HG03457 (cell line): ENCODE data around the gene EPG5.
"Not testable (repeated sequence)": the region's sequence is repeated elsewhere in the genome, so short reads cannot be mapped to it uniquely, and the experiment has no call there.

Experiments
- ATAC-seq: cut with Tn5 transposase; IDR thresholded peaks from one replicate; pipeline ENCODE4 v1.9.1; 2021; ENCODE audit warnings: moderate number of reproducible peaks; ENCODE audit not compliant: unreplicated experiment

EPG5 gene

GRCh38 chr18:45870419-45870818 is 96.7 kb downstream of the EPG5 start:
- no peak for ATAC-seq

- ATAC-seq = no peak
Observed at GRCh38 chr18:45865466-45865865, 101.7 kb downstream of the EPG5 start.

- no peak for ATAC-seq
Observed at GRCh38 chr18:45864081-45864480, 103.0 kb downstream of the EPG5 start.

GRCh38 chr18:45863469-45863868 is 103.7 kb downstream of the EPG5 start:
- ATAC-seq = no peak

- no peak for ATAC-seq
Observed at GRCh38 chr18:45861926-45862325, 105.2 kb downstream of the EPG5 start.

- ATAC-seq = no peak
Observed at GRCh38 chr18:45860971-45861370, 106.2 kb downstream of the EPG5 start.

- ATAC-seq = no peak
Observed at GRCh38 chr18:45860492-45860891, 106.6 kb downstream of the EPG5 start.

GRCh38 chr18:45859334-45859733 is 107.8 kb downstream of the EPG5 start:
- ATAC-seq = no peak

GRCh38 chr18:45856531-45856930 is 110.6 kb downstream of the EPG5 start:
- ATAC-seq = no peak

- ATAC-seq = no peak
Observed at GRCh38 chr18:45854036-45854586, 113.0 kb downstream of the EPG5 start.

- ATAC-seq = no peak
Observed at GRCh38 chr18:45852631-45853030, 114.5 kb downstream of the EPG5 start.

- ATAC-seq = no peak
Observed at GRCh38 chr18:45851161-45851925, 115.8 kb downstream of the EPG5 start.

GRCh38 chr18:45850021-45850420 is 117.1 kb downstream of the EPG5 start:
- ATAC-seq = no peak

GRCh38 chr18:45849529-45849928 is 117.6 kb downstream of the EPG5 start:
- ATAC-seq = no peak

GRCh38 chr18:45848643-45849042 is 118.5 kb downstream of the EPG5 start:
- not testable (repeated sequence) for ATAC-seq

GRCh38 chr18:45847119-45847518 is 120.0 kb downstream of the EPG5 start:
- ATAC-seq = no peak

GRCh38 chr18:45845410-45845809 is 121.7 kb downstream of the EPG5 start:
- no peak for ATAC-seq

- ATAC-seq = no peak
Observed at GRCh38 chr18:45844938-45845337, 122.2 kb downstream of the EPG5 start.

GRCh38 chr18:45843019-45843418 is 124.1 kb downstream of the EPG5 start:
- ATAC-seq = no peak

GRCh38 chr18:45841765-45842442 is 125.2 kb downstream of the EPG5 start:
- ATAC-seq = no peak

GRCh38 chr18:45841060-45841764 is 125.9 kb downstream of the EPG5 start:
- no peak for ATAC-seq
